ENCODE data around the gene INTS4.
"Not testable (repeated sequence)": the region's sequence is repeated elsewhere in the genome, so short reads cannot be mapped to it uniquely, and the experiment has no call there.

The INTS4 gene

DNA sequence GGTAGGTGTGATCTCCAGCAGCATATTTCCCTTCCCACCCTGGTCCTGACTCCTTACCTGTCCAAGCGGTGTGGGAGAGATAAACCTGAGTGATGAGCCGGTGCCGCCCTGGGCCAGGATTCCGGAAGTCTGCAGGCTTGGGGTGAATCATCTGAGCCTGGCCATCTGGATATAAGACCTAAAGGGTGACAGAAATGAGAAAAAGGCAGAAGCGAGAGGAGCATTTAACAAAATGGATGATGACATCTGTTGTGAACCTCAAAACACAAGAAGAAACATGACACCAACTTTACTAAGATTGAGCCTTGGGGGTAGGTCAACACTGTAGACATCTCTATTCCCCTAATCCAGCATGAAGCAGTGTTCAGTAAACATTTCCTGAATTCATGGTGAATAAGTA lies 110.7 kb downstream of the INTS4 start:
- DNase-seq (ENCODE audit: low read depth in 2 of 2), result no peak

DNA sequence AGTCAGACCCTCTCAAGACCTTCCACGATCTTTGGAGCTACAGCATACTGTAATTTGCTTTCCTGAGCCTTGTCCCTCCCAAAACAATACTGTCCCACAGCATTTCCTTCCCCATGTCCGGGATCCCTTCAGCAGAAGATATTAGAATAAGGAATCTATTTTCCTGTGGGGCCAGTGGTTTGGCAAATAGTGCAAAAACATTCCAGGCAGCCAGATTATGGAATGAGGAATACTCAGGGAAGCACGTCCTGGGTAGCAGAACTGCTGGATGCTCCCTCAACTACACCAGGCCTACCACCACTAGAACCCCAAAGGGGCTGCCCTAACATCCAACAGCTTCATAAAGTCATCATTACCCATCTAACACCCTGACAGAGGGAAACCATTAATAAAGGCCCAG lies 112.1 kb downstream of the INTS4 start:
- no peak for DNase-seq (ENCODE audit: low read depth in 2 of 2)

DNA sequence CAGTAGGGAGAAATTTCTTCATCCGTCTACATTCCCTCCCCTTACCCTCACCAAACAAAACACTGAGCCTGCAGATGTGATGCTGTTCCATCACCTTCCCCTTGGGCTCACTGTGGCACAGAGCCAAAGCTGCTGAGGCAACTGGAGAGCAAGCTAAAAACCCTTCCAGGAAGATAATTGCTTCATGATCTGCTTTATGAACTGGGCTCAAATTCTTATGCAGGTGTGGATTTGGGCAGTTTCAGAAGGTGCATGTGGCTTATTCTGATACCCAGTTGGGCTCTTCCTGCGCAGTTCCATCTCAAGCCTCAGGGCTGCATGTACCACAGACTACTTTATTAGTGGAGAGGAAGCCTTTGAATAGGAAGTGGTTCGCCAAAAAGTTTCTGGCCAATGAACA lies 115.2 kb downstream of the INTS4 start:
- no peak for DNase-seq (ENCODE audit: low read depth in 2 of 2)

DNA sequence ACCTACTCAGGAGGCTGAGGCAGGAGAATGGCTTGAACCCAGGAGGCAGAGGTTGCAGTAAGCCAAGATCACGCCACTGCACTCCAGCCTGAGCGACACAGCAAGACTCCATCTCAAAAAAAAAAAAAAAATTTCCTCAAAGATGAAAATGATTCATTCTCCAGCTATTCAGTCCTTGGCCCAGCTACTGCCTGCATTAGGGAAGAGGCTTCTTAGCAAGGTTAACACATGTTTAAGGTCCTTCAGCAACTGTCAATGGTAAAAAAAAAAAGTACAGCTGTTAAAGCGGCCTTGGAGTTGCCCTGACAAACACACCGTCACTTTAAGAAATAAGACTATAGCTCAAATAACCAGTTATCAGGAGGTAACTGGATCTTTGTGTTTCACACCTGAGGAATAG lies 116.2 kb downstream of the INTS4 start:
- not testable (repeated sequence) for DNase-seq (ENCODE audit: low read depth in 2 of 2)

DNA sequence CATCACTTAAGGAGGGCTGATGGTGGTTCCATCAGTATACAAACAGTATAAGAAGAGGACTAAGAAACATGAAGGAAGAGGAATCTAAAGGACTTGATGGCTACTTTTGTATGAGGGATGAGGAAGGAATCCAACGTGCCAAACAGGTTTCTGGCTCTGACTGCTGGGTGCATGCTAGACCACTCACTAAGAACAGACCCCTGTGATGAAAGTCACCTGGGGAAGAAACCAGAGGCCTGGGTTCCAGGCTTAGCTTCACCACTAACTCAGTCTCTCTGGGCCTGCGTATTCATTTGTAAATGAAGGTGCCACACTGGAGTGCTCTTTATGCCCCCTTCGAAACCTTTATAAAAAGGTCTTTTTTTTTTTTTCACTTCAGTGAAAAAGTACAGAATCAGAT lies 118.4 kb downstream of the INTS4 start:
- no peak for DNase-seq (ENCODE audit: low read depth in 2 of 2)

DNA sequence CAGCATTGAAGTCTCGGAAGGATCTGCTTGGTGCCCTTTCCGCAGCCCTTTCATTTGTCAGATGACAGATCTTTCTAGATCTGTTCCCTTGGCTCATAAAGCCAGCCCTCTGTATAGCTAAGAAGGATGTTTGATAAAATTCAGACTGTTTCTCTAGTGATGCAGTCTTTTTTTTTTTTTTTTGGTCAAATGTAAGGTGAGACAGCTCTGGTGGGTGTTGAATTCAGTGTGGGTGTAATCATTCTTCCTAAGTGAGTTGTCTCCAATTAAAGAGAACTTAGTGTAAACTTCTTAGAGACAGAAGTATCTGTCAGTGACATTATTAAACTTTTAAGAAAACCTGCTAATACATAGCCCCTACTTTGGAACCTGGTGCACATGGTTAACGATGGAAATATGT lies 120.3 kb downstream of the INTS4 start:
- no peak for DNase-seq (ENCODE audit: low read depth in 2 of 2)

DNA sequence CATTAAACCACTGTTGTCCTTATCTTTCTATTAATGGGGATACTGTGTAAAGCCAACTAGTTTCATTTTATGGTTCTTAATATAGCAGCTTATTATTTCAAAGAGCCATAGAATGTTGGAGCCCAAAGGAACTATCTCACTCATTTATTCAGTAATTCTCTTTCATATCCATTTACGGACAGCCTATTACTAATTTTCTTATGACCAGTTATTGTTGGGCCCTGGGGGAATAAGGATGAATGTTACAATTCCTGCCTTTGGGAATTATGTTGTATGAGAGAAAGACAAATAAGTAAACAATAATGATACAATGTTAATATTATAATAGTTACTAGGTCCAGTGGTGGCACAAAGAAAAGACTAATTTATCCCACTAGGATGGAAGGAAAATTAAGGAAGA lies 121.1 kb downstream of the INTS4 start:
- DNase-seq (ENCODE audit: low read depth in 2 of 2), result no peak

DNA sequence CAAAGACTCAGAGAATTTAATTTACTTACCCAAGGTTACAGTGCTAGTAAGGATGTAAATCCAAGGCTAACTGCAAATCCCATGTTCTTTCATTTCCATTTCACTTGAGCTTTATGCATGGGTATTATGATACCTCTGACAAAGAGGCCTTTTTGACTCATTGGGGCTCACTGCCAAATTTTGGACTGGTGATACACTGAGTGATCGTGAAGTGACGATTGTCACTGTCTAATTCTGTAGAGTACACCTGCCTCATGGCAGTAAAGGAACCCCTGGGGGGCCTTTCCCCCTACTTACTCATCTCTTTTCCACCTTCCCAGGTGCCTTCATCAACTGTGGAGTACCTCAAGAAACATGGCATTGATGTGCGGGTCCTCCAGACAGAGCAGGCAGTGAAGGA lies 122.6 kb downstream of the INTS4 start:
- DNase-seq (ENCODE audit: low read depth in 2 of 2), result no peak

DNA sequence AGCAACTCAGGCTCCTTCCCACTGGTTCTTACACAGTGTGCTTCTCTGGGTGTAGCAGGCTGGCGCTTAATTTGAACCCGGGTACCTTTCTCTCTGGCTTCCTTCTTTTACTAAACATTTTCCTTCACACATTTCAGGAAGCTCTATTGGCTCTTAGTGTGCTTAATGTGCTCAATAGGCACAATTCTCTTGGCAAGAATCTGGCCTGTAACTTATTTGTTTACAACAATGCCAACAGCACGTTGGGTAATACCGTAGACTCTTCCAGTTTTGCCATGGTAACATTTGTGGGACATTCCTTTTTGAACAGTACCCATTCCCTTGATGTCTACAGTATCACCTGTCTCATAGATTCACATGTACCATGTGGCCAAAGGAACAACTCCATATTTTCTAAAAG lies 125.7 kb downstream of the INTS4 start:
- DNase-seq (ENCODE audit: low read depth in 2 of 2), result no peak

DNA sequence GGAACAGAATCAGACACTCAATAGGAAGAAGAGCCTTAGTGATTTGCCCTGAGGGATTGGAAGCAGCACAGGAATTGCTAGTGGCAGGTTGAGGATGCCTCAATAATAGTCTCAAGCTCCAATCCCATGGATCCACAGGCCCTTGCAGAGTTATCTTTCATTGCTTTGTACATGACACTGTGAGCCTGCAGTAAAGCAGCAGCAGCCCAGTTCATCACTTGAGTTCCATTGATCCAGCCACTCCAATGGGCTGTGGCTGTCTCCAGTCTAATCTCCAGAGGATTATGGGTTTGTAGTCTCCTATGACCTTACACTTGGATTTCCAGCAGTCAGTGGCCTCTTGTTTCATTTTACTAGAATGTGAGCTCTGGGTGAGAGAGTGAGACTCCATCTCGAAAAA lies 128.1 kb downstream of the INTS4 start:
- DNase-seq (ENCODE audit: low read depth in 2 of 2), result no peak

DNA sequence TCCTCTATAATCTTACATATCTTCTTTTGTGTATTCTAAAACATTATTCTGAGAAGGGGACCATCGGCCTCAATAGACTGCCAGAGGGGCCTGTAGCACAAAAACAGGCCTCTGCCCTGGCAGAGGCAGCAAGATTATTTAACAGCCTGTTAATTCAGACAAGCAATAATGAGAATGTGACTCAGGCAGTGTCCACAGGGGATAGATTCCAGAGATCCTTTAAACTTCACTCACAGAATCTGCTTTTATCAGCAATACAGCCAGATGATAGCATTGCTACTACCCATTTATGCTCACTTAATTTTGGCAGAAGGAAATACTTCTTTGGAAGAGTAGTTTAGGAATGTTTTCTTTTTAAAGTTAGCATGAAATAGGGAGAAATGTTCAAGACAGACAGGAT lies 128.7 kb downstream of the INTS4 start:
- DNase-seq (ENCODE audit: low read depth in 2 of 2), result no peak

DNA sequence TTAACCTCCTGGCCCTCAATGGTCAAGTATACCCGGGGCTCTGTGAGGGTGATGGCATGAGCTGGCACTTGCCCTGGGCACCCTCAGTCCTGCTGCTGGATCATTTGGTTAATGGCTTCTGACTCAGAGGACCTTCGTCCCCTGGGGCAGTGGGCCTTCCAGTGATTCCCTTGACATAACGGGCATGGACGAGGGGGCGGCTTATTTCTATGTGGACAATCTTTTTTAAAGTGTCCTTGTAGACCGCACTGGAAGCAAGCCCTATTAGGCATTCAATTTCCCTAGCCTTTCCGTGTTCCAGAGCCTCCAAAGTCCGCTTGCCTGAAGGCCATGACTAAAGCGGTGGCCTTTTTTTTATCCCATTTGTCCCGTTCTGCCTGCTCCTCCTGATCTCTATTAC lies 133.0 kb downstream of the INTS4 start:
- not testable (repeated sequence) for DNase-seq (ENCODE audit: low read depth in 2 of 2)

DNA sequence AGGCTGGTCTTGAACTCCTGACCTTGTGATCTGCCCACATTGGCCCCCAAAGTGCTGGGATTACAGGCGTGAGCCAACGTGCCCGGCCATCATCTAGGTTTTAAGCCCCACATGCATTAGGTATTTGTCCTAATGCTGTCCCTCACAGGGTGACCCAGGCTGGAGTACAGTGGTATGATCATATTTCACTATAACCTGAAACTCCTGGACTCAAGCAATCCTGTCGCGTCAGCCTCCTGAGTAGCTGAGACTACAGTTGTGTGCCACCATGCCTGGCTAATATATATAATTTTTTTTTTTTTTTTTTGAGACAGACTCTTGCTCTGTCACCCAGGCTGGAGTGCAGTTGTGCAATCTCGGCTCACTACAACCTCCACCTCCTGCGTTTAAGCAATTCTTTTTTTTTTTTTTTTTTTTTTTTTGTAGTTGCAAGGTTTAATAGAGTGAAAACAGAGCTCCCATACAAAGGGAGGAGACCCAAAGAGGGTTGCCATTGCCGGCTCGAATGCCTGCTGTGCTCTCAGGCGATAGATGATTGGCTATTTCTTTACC lies 136.5 kb downstream of the INTS4 start:
- DNase-seq (ENCODE audit: low read depth in 2 of 2), result not testable (repeated sequence)

DNA sequence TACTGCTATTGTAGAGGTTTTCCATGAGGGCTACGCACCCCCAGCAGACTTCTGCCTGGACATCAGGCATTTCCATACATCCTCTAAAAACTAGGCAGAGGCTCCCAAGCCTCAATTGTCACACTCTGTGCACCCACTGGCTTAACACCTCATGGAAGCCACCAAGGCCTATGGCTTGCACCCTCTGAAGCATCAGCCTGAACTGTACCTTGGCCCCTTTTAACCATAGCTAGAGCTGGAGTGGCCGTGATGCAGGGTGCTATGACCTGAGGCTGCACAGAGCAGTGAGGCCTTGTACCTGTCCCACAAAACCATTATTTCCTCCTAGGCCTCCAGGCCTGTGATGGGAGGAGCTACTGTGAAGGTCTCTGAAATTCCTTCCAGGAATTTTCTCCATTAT lies 139.6 kb downstream of the INTS4 start:
- no peak for DNase-seq (ENCODE audit: low read depth in 2 of 2)

DNA sequence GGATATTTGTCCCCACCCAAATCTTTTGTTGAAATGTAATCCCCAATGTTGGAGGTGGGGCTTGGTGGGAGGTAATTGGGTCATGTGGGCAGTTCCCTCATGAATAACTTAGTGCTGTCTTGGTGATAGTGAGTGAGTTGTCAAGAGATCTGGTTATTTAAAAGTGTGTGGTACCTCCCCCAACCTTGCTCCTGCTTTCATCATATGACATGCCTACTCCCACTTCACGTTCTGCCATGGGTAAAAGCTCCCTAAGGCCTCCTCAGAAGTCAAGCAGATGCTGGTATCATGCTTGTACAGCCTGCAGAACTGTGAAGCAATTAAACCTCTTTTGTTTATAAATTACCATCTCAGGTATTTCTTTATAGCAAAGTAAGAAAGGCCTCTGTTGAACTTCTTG lies 143.0 kb downstream of the INTS4 start:
- DNase-seq (ENCODE audit: low read depth in 2 of 2), result no peak

DNA sequence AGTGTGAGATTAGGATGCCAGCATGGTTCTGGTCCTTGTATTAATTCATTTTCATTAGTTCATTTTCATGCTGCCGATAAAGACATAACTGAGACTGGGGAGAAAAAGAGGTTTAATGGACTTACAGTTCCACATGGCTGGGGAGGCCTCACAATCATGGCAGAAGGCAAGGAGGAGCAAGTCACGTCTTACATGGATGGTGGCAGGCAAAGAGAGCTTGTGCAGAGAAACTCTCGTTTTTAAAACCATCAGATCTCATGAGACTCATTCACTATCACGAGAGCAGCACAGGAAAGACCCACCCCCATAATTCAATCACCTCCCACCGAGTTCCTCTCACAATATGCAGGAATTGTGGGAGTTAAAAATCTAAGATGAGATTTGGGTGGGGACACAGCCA lies 150.8 kb downstream of the INTS4 start:
- not testable (repeated sequence) for DNase-seq (ENCODE audit: low read depth in 2 of 2)

DNA sequence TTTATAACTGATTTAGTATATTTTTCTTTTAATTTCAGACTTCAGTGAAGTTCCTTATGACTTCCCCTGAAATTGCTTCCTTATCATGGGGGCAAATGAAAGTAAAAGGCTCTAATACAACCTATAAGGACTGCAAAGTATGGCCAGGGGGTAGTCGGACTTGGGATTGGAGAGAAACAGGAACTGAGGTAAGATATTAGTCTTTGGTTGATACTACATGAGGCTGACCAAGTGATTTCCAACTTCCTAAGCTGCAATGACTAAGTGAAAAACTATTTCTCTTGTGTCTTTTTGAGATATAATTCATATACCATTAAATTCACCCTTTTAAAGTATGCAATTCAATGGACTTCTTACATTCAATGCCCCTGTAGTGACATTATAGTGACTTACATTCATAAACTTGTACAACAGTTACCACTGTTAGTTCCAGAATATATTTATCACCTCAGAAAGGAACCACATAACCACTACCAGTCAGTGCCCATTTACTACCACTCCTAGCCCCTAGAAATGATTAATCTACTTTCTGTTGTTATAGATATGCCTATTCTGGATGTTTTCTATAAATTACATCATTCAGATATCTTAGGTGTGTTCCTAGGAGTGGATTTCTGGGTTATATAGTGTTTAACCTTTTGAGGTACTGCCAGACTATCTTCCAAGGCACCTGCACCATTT lies 151.9 kb downstream of the INTS4 start:
- no peak for DNase-seq (ENCODE audit: low read depth in 2 of 2)

DNA sequence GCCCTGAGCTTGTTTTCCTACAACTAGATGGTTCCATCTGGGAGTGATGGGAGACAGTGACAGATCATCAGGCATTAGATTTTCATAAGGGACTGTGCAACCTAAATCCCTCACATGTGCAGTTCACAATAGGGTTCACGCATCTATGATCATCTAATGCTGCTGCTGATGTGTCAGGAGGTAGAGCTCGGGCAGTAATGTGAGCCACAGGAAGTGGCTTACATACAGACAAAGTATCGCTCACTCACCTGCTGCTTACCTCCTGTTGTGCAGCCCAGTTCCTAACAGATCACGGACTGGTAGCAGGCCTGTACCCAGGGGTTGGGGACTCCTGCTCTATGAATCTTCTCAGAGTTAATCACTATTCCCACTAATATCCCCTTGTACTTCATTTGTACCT lies 161.2 kb downstream of the INTS4 start:
- DNase-seq (ENCODE audit: low read depth in 2 of 2), result no peak

DNA sequence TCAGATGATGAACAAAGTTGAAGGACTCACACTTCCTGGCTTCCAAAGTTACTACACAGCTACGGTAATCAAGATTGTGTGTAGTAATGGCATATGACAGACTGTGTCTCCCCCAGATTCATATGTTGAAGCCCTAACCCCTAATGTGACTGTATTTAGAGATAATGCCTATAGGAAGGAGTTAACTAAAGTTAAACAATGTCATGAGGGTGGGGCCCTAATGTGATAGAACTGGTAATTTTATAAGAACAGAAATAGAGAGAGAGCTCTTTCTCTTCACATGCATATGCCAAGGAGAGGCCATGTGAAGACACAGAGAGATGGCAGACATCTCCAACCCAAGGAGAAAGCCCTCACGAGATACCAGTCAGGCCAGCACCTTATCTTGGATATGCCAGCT lies 165.5 kb downstream of the INTS4 start:
- no peak for DNase-seq (ENCODE audit: low read depth in 2 of 2)

Measured in stimulated activated CD4-positive, alpha-beta T cell treated with anti-CD3 and anti-CD28 coated beads, Interleukin-4, amount 100 ng/mL, for 48 hours (primary cell).